CD4-positive, alpha-beta T cell (primary cell): ENCODE measurements around the gene ANKHD1. TPM values are rescaled to one million over a fixed set of nuclear protein-coding genes. Genes with fewer than 3 reads are reported as not detected.
A peak's percentile ranks its signal among the peaks of the same experiment; 100 is the strongest.

Experiments used
- ATAC-seq: fragments of 200-7000 bp; cut with Tn5 transposase; one replicate; pipeline ENCODE4 v1.10.0; 2022; ENCODE audit warnings: mild to moderate bottlenecking; ENCODE audit not compliant: poor library complexity
- CTCF ChIA-PET: fragments of 350-600 bp; sonication (Branson Sonifier 250); formaldehyde crosslinking; loops from one replicate; lab custom pipeline; 2021; ENCODE audit warnings: antibody characterized with exemption, inconsistent platforms; lab: Charles Lee
- POLR2A ChIA-PET: fragments of 350-600 bp; sonication (Branson Sonifier 250); formaldehyde crosslinking; loops from one replicate; lab custom pipeline; 2021; ENCODE audit warnings: antibody characterized with exemption, inconsistent platforms; lab: Charles Lee
- DNase-seq, 14 experiments: peaks; one replicate each; pipeline ENCODE4 v3.0.0-alpha.2; 2013 to 2020; ENCODE audit warnings: mixed read lengths in 2 of 14
- H3K27ac ChIP-seq, 2 donors: one replicate each; pipeline versions ENCODE4 v1.5.1 to v1.7.0; 2013; ENCODE audit warnings: low read length in 2 of 2, low read depth in 1 of 2, mild to moderate bottlenecking in 1 of 2
- H3K27me3 ChIP-seq, 2 experiments: 1 replicate in 1 of 2; 2 replicates in 1 of 2; pipeline versions ENCODE4 v1.6.1 to v1.7.0; 2013; ENCODE audit warnings: low read length in 2 of 2, control low read depth in 1 of 2, mild to moderate bottlenecking in 1 of 2, moderate library complexity in 1 of 2; ENCODE audit not compliant: insufficient read depth in 2 of 2, control insufficient read depth in 1 of 2
- H3K36me3 ChIP-seq: one replicate; pipeline ENCODE4 v1.6.1; 2013; ENCODE audit warnings: low read length, control low read depth; ENCODE audit not compliant: insufficient read depth
- H3K4me1 ChIP-seq: one replicate; pipeline ENCODE4 v1.6.1; 2013; ENCODE audit warnings: low read length, control low read depth; ENCODE audit not compliant: insufficient read depth
- H3K4me3 ChIP-seq: one replicate; pipeline ENCODE4 v1.5.1; 2013; ENCODE audit warnings: mild to moderate bottlenecking, low read length, moderate library complexity
- H3K9me3 ChIP-seq, 2 experiments: 1 replicate in 1 of 2; 2 replicates in 1 of 2; pipeline versions ENCODE4 v1.6.1 to v1.7.0; 2013; ENCODE audit warnings: low read length in 2 of 2, mild to moderate bottlenecking in 2 of 2, control low read depth in 1 of 2, moderate library complexity in 1 of 2; ENCODE audit not compliant: control insufficient read depth in 1 of 2, insufficient read depth in 1 of 2
- H3K27ac Mint-ChIP-seq: one replicate; pipeline ENCODE4 v1.8.0; 2020; ENCODE audit warnings: mixed read lengths
- H3K27me3 Mint-ChIP-seq: one replicate; pipeline ENCODE4 v1.8.0; 2021; ENCODE audit warnings: mixed read lengths
- H3K36me3 Mint-ChIP-seq: one replicate; pipeline ENCODE4 v1.8.0; 2021; ENCODE audit warnings: low read depth, mixed read lengths
- H3K4me1 Mint-ChIP-seq: one replicate; pipeline ENCODE4 v1.8.0; 2021; ENCODE audit warnings: low read depth, mixed read lengths
- H3K4me3 Mint-ChIP-seq: one replicate; pipeline ENCODE4 v1.8.0; 2020; ENCODE audit warnings: mild to moderate bottlenecking, mixed read lengths
- H3K9me3 Mint-ChIP-seq: one replicate; pipeline ENCODE4 v1.8.0; 2020; ENCODE audit warnings: mixed read lengths
- CTCF ChIP-seq: fragments of 200-600 bp; IDR thresholded peaks from one replicate; pipeline ENCODE4 v1.8.0; 2022; ENCODE audit warnings: antibody characterized with exemption, mild to moderate bottlenecking
- intact Hi-C, 2 experiments: fragments of 100-400 bp; cut with DNase I in 1 of 2; cut with micrococcal nuclease in 1 of 2; formaldehyde crosslinking; loops; one replicate each; pipeline versions ENCODE4 v1.15.1 to v1.9.0; 2023 to 2025; cut with DNase I, micrococcal nuclease
- total RNA-seq, 174 experiments: library from RNA in 2 of 174; stranded (reverse) in 2 of 174; gene quantifications; one replicate each; pipeline ENCODE4 v1.2.3 and lab custom pipeline; 2021 to 2026

The ANKHD1 gene
- total RNA-seq, 2 experiments from 2014 or later = 202 to 212 TPM

- H3K4me1 Mint-ChIP-seq = peaks cover 28% of the 10 kb centered on the region
- H3K27me3 Mint-ChIP-seq = no peaks in the 10 kb centered on the region
- ATAC-seq (no peak), DNase-seq (no peak)
- peaks cover 24% of the 10 kb centered on the region for H3K36me3 ChIP-seq
- CTCF ChIA-PET = no interaction called here
- H3K27ac ChIP-seq = no peak overlapping the region
- no peak for TF ChIP-seq CTCF
- H3K27ac Mint-ChIP-seq = peak overlapping the region; percentile 1
- no peak overlapping the region for H3K4me3 Mint-ChIP-seq
- POLR2A ChIA-PET = no interaction called here
- no peaks in the 10 kb centered on the region for H3K27me3 ChIP-seq
- H3K4me1 ChIP-seq = no peaks in the 10 kb centered on the region
- no peaks in the 10 kb centered on the region for H3K9me3 ChIP-seq
- no peak overlapping the region for H3K4me3 ChIP-seq
- H3K36me3 Mint-ChIP-seq = peaks cover 51% of the 10 kb centered on the region
- intact Hi-C loops = no loop called here
- H3K9me3 Mint-ChIP-seq = no peaks in the 10 kb centered on the region
Measured at GRCh38 chr5:140497897-140498296, 96.3 kb downstream of the ANKHD1 start.

DNA sequence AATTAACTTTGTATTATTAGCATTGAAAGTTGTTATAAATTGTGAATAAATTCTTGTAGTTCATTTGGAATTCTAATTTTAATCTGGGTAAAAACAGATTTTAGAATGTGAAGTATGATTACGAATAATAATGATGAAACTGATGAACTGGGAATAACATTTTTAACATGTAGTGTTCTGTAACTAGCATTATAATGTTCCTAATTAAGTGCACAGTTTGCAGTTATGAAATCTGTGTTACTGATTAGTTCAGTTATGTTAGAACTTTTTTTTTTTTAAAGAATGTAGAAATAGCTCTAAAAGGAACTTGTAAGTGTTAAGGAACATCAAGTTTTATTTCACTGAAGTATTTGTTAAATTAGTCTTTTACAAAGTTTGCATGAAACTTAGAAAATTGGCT is 97.0 kb downstream of the ANKHD1 start:
- no peak overlapping the region for H3K27ac ChIP-seq
- H3K27ac Mint-ChIP-seq = peak overlapping the region; percentile 1
- H3K4me1 Mint-ChIP-seq = peaks cover 28% of the 10 kb centered on the region
- CTCF ChIA-PET = no interaction called here
- H3K9me3 ChIP-seq = no peaks in the 10 kb centered on the region
- DNase-seq (no peak), ATAC-seq (no peak)
- POLR2A ChIA-PET = no interaction called here
- no peaks in the 10 kb centered on the region for H3K4me1 ChIP-seq
- no peak overlapping the region for H3K4me3 Mint-ChIP-seq
- H3K36me3 ChIP-seq = peaks cover 21% of the 10 kb centered on the region
- H3K27me3 Mint-ChIP-seq = no peaks in the 10 kb centered on the region
- no peaks in the 10 kb centered on the region for H3K9me3 Mint-ChIP-seq
- intact Hi-C loops = no loop called here
- TF ChIP-seq CTCF = no peak
- H3K36me3 Mint-ChIP-seq = peaks cover 44% of the 10 kb centered on the region
- no peak overlapping the region for H3K4me3 ChIP-seq
- no peaks in the 10 kb centered on the region for H3K27me3 ChIP-seq

- intact Hi-C loops = no loop called here
- H3K36me3 ChIP-seq = peaks cover 42% of the 10 kb centered on the region
- no peak overlapping the region for H3K4me3 ChIP-seq
- no peak overlapping the region for H3K27ac Mint-ChIP-seq
- no peak overlapping the region for H3K4me3 Mint-ChIP-seq
- no peak overlapping the region for H3K27ac ChIP-seq
- peaks cover 44% of the 10 kb centered on the region for H3K36me3 Mint-ChIP-seq
- ChIA-PET POLR2A (interaction anchor here (1.3 kb wide), 1 partner anchor 44 kb away, joined by 7 read pairs; the partner anchor contains the start of gene EIF4EBP3), CTCF (no interaction called here)
- peaks cover 12% of the 10 kb centered on the region for H3K4me1 Mint-ChIP-seq
- no peaks in the 10 kb centered on the region for H3K27me3 Mint-ChIP-seq
- H3K9me3 ChIP-seq = no peaks in the 10 kb centered on the region
- no peak for TF ChIP-seq CTCF
- ATAC-seq = no peak
- no peaks in the 10 kb centered on the region for H3K27me3 ChIP-seq
- no peak for DNase-seq
- no peaks in the 10 kb centered on the region for H3K9me3 Mint-ChIP-seq
- no peaks in the 10 kb centered on the region for H3K4me1 ChIP-seq
Measured at GRCh38 chr5:140502834-140503233, 101.2 kb downstream of the ANKHD1 start.
